ENCODE data around the gene TOM1L1. TPM values are rescaled to one million over a fixed set of nuclear protein-coding genes. Genes with fewer than 3 reads are reported as not detected.

TOM1L1 gene
- total RNA-seq, 1 donor from 2014 or later = 76.0 TPM

- H3K4me3 ChIP-seq (ENCODE audit: low read depth, low read length) = peak within 1 kb of the TSS; percentile 62
- no peaks in the 10 kb centered on the region for H3K27me3 ChIP-seq (ENCODE audit: control insufficient read depth, insufficient read depth, low read length)
- H3K36me3 ChIP-seq (ENCODE audit: control insufficient read depth, insufficient read depth, low read length) = no peaks in the 10 kb centered on the region
- TF ChIP-seq CTCF (IDR thresholded peaks at IDR 0.05; ENCODE audit: insufficient read depth, low read length, poor library complexity, severe bottlenecking) = peak; percentile 60
- peak; percentile 88 for DNase-seq (ENCODE audit: low read depth)
These were observed 67.8 kb downstream of the TOM1L1 start, which contains the start of the genes COX11 and STXBP4 for GRCh38 chr17:54968262-54968987. COX11 (minus strand) TSS chr17:54968654; CDS start chr17:54968646, 8 bp downstream. STXBP4 (plus strand) TSS chr17:54968765; CDS start chr17:54986220, 17,455 bp downstream.

- TF ChIP-seq CTCF (IDR thresholded peaks at IDR 0.05; ENCODE audit: insufficient read depth, low read length, poor library complexity, severe bottlenecking) = no peak
These were observed 68.3 kb downstream of the TOM1L1 start for GRCh38 chr17:54968988-54969332.

GRCh38 chr17:54969658-54970572 lies 69.3 kb downstream of the TOM1L1 start:
- Histone ChIP-seq H3K4me3 (ENCODE audit: low read depth, low read length) (peak overlapping the region; percentile 62), H3K36me3 (ENCODE audit: control insufficient read depth, insufficient read depth, low read length) (no peaks in the 10 kb centered on the region), H3K27me3 (ENCODE audit: control insufficient read depth, insufficient read depth, low read length) (no peaks in the 10 kb centered on the region)
- DNase-seq (ENCODE audit: low read depth) = no peak
- TF ChIP-seq CTCF (IDR thresholded peaks at IDR 0.05; ENCODE audit: insufficient read depth, low read length, poor library complexity, severe bottlenecking) = no peak

More at GRCh38 chr17:54968988-54969332, 68.3 kb downstream of the TOM1L1 start:
- no peak for DNase-seq (ENCODE audit: low read depth)
- Histone ChIP-seq H3K27me3 (ENCODE audit: control insufficient read depth, insufficient read depth, low read length) (no peaks in the 10 kb centered on the region), H3K4me3 (ENCODE audit: low read depth, low read length) (peak overlapping the region; percentile 62), H3K36me3 (ENCODE audit: control insufficient read depth, insufficient read depth, low read length) (no peaks in the 10 kb centered on the region)

- Histone ChIP-seq H3K4me3 (ENCODE audit: low read depth, low read length) (no peak overlapping the region), H3K27me3 (ENCODE audit: control insufficient read depth, insufficient read depth, low read length) (no peaks in the 10 kb centered on the region), H3K36me3 (ENCODE audit: control insufficient read depth, insufficient read depth, low read length) (no peaks in the 10 kb centered on the region)
- TF ChIP-seq CTCF (IDR thresholded peaks at IDR 0.05; ENCODE audit: insufficient read depth, low read length, poor library complexity, severe bottlenecking) = no peak
- DNase-seq (ENCODE audit: low read depth) = no peak
These were observed 70.5 kb downstream of the TOM1L1 start for GRCh38 chr17:54971147-54971546.

- no peaks in the 10 kb centered on the region for H3K36me3 ChIP-seq (ENCODE audit: control insufficient read depth, insufficient read depth, low read length)
- no peak for TF ChIP-seq CTCF (IDR thresholded peaks at IDR 0.05; ENCODE audit: insufficient read depth, low read length, poor library complexity, severe bottlenecking)
- H3K27me3 ChIP-seq (ENCODE audit: control insufficient read depth, insufficient read depth, low read length) = no peaks in the 10 kb centered on the region
These were observed 71.2 kb downstream of the TOM1L1 start for GRCh38 chr17:54971901-54972300.

More at GRCh38 chr17:54971901-54972300, 71.2 kb downstream of the TOM1L1 start:
- DNase-seq (ENCODE audit: low read depth) = no peak
- H3K4me3 ChIP-seq (ENCODE audit: low read depth, low read length) = no peak overlapping the region
